HPDE6-E6E7 (cell line): Measurements from ENCODE around the gene KANSL1L.
"Not testable (repeated sequence)": the region's sequence is repeated elsewhere in the genome, so short reads cannot be mapped to it uniquely, and the experiment has no call there.

Source experiments
- DNase-seq: peaks from one replicate; pipeline ENCODE4 v3.0.0; 2011; ENCODE audit warnings: missing footprints; ENCODE audit errors: extremely low spot score

KANSL1L gene, protein sequence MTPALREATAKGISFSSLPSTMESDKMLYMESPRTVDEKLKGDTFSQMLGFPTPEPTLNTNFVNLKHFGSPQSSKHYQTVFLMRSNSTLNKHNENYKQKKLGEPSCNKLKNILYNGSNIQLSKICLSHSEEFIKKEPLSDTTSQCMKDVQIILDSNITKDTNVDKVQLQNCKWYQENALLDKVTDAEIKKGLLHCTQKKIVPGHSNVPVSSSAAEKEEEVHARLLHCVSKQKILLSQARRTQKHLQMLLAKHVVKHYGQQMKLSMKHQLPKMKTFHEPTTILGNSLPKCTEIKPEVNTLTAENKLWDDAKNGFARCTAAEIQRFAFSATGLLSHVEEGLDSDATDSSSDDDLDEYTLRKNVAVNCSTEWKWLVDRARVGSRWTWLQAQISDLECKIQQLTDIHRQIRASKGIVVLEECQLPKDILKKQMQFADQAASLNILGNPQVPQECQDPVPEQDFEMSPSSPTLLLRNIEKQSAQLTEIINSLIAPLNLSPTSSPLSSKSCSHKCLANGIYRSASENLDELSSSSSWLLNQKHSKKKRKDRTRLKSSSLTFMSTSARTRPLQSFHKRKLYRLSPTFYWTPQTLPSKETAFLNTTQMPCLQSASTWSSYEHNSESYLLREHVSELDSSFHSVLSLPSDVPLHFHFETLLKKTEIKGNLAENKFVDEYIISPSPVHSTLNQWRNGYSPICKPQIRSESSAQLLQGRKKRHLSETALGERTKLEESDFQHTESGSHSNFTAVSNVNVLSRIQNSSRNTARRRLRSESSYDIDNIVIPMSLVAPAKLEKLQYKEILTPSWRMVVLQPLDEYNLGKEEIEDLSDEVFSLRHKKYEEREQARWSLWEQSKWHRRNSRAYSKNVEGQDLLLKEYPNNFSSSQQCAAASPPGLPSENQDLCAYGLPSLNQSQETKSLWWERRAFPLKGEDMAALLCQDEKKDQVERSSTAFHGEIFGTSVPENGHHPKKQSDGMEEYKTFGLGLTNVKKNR

DNA sequence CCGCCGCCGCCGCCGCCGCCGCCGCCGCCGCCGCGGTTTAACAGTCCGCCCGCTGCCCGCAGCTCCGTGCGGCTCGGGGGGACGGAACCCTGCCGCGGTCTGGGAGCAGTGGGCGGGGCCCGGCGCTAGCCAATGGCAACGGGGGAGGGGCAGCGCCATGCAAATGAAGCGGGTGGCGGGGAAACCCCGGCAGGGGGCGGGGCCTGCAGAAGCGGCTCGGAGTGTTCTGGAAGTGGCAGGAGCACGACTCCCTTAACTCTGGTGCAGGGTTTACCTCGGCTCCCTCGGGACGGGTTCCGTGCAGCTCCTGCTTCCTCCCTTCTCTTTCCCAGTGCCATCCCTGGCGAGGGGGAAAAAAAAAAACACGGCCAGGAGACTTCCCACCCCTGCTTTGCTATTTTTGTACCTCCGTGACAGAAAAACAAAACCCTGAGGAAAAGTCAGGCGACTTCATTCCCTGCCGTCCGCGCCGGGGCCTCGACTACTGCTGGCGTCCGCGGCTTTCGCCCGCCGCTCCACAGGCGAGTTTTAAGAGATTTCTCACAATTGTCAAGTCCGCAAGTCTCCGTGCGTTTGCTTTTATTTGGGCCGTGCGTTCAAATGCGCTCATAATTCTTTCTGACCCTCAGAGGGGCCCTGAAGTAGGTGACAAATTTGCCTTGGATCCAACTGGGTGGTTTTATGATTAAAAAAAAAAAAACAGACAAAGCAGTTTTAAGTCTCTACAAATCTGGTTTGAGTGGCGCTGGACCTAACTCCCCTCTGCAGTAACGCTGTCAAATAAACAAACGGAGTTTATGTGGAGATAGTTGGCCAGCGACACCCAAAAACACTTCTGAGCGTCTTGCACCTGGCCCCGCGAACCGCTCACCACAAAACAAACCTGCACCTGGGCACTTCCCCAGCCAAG, at the start of gene KANSL1L:
KANSL1L (minus strand) TSS at position 101 of the 910 bp plus-strand sequence. CDS start 16,827 bp downstream, outside the sequence.
- peak; percentile 86 for DNase-seq

DNA sequence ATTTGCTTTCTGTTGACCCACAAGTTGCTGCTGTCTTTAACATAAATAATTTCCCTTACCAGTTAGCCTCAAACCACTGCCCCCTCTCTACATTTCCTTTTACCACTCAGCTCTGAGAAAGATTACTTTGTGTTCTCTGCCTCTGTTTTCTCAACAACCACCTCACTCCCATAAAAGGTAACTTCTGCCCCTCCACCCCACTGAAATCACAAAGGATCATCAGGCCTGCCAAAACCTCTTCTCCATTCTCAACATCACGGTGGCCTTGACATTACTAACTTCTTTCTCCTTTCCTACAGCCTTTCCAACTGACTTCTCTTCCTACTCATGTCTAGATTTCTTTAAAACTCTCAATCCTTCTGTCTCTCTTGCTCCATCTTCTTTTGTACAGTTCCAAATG, 43.9 kb upstream of the KANSL1L start:
- DNase-seq = no peak

DNA sequence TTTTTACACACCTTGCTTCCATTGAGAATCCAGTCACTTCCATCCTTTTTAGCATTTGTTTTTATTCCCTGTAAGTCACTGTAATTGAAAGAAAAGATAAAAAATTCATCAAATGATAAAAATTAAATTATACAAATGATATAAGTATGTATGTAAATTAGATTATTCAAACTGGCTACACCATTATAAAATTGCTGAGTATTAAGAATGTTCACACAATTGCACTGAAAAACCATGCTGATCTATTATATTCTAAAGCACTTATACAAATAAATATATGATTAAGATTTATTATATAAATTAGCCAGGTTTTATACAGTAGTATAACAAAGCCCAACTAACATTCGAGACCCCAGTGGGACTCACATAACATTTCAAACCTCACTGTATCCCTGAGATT, 39.0 kb upstream of the KANSL1L start:
- no peak for DNase-seq

DNA sequence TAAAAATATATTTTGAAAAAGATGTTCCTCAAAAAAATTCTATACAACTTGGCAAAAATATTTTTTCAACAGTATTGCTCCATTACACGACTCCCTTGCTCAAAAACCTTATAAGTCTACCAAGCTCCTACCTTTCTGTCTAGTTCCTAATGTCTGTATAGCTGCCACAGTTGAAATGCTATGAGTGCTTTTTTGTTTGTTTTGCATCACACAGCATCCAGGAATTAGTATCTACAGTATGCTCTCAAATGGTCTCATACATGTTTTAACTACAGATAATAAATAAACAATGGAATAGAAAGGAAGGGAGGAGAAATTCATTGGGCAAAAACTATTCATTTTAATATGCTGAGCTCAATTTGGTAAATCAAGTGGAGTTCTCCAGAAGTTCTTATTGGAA, 36.7 kb upstream of the KANSL1L start:
- DNase-seq = no peak

DNA sequence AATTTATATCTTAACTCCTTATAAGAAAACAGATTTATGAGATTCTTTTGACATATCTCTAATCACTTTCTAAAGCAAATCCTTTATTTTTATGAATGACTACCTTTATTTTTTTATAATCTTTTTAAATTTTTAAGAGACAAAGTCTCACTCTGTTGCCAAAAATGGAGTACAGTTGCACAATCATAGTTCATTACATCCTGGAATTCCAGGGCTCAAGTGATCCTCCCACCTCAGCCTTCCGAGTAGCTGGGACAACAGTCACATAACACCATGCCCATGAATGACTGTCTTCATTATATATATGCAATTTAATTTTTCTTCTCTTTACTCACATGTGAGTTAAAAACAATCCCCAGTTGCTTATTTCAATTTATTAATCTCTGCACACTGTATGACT, 32.3 kb upstream of the KANSL1L start:
- DNase-seq = no peak

DNA sequence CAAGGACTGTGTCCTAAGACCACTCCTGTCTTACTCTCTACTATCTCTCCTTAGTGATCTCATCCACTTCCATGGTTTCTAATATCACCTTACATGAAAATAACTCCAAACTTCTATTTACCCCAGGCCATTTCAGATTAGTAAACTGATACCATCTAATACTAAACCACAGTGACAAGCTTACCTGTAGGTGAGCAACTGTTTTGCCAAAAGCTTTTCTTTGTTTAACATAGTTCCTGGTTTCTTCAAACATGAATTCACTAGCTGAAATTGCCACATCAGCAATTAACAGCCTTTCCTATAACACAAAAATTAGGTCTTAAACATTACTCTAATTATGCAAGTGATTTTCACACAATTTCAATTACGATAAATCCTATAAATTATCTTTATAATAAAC, 31.9 kb upstream of the KANSL1L start:
- DNase-seq = no peak

DNA sequence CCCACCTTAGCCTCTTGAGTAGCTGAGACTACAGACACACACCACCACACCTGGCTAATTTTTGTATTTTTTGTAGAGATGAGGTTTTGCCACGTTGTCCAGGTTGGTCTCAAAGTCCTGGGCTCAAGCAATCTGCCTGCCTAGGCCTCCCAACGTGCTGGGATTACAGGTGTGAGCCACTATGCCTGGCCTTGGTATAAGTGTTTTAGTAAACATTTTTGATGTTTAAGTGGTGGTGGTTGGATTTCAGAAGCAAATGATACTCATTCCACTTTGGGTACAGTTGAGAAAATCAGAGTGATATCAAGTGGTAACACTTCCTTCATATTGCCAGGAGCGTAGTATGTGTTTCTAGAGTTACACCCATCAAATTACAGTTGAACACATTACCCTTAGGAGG, 28.6 kb upstream of the KANSL1L start:
- DNase-seq = no peak

DNA sequence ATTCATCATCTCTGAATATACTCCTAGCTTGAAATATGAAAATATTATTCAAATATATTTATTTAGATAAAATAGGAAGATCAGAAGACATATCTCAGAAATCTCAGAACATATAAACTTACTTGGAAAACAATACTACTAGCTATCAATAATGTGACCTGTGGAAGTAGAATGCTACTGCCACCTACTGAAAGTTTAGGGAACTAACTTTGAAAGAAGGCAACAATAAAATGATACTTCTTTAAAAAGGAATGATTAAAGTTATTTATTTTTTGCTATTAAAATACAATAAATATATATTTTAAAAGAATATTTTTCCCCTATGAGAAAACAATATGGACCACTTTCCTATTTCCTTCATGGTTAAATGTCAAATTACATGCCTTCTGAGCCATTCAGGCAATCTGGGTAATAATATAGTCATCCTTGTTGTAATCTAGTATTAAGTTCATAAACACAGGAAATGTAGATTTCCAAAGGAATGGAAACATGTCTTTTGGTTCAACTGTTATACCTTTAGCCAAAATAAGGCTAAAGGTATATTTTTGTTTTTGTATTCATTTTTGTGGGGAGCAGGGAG, 28.1 kb upstream of the KANSL1L start:
- DNase-seq = no peak

DNA sequence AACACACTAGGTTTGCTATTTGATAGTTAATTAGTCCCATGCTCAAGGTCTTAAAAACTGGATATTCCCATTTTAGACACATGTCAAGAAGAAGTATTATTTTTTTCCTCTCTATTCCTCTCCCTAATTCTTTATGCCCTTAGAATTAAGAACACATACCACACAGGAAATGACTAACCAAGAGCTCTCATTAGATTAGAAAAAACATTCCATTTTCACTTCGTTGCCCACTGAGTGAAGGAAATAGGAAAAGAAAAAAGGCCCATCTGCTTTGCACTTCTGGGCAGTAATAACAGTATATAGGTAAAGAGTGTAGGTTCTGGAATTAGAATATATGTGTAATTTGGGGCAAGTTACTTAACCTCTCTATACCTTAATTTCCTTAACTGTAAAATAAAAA, 27.1 kb upstream of the KANSL1L start:
- DNase-seq = no peak

DNA sequence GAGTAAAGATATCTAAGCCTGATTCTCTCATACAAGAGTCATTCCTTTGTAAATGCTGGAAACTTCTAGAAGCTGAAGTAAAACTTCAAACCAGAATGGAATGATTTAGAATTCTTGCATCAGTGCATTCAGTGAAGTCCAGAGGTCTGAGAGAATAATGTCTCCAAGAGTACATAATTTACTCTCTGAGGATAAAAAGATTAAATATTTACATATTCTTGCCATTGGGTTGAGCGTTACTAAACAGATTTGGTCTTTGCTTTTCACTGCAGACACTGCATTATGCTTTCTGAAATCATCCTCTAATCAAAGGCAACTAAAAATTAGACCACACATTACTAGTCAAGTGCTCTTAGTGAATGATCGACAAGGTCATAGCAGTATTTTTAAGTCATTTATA, 26.5 kb upstream of the KANSL1L start:
- no peak for DNase-seq

DNA sequence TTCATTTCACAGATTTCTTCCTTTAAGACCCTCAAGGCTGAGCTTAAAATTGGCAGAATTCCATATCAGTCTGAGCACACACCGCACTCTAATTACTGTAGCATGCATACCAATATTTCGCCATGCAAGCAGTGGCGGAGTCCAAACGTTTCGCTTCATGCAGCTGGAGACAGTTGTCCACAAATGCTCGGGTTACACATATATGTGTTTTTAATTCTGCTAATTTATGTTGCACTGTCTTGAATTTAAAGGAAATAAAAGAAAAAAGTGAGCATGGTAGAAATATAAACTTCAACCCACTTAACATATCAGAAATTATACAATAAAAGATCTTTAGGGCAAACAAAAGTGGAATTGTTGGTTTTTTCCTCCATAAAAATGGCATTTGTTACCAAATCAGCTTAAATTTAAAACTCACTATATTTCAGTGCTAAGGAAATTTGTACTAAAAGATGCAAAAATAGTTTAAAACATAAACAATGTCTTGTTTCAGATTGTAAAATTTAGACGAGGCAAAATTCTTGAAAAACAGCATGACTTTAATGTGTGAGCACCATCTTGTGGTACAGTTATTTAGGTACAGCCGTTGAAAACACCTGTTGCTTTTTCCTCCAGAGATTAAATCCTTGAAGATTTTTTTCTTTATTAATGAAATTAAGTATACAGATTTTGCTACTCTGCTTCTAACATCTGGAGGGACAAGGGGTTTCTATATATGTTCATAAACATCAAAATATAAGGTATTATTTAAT, 24.1 kb upstream of the KANSL1L start:
- DNase-seq = no peak

DNA sequence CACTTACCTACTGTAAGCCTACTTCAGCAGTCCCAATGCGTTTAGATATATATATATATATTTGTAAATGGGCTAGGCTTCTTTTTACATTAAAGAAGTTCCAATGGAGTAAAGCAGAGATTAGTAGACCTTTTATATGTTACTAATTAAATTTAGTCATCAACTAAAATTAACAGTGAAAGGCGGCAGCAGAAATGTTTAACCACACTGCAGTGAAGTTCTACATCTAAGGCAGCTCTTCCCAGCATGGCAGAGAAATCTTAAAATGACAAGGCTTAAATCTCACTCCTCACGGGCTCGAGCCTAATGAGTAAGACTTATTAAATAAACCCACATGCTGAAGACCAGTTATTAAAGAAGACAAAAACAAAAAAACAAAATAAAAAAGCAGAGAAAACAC, 19.1 kb upstream of the KANSL1L start:
- DNase-seq = no peak

DNA sequence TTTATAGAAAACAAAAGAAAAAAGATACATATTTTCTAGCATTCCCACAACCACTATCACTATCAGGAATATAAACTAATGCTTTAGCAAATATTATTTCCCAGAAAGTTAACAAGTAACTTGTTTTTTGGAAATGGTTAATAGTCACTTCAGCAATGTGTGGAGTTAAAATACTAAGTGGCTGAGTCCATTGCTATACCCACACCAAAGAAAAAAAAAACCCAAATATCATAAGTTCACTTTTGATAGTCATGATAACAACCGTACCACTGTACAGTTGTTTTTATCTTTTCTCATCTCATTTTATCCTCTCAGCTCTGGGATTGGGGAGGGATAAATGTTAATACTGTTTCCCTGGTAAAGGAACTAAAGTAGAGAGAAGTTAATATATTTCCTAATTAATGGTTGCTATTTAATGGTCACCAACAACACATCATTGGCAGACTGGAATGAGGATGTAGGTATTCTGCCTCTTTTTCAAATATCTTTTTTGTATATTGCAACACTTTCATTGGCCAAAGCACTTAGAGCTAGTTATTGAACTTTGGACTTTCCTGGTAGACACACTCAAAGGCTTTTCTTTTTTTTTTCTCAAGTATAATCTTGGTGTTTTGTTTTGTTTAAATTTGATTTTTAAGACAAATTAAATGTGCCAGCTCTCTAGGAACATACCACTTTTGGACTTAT, 18.4 kb upstream of the KANSL1L start:
- no peak for DNase-seq

DNA sequence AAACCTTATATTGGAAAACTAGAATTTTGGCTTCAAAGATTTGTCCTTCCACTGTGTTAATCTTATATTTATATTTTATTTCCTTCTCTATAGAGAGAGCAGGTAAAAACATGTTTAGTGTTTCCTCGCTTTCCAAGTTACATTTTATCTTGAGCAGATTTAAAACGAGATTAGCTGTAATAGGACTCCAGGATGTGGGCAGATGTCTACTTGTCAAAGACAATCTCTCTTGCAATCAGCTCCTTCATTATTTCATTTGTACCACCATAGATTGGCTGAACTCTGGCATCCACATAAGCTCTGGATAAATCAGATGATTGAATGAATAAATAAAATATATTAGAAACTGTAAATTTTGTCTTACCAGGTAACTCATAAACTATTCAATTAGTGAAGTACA, 17.5 kb upstream of the KANSL1L start:
- no peak for DNase-seq

DNA sequence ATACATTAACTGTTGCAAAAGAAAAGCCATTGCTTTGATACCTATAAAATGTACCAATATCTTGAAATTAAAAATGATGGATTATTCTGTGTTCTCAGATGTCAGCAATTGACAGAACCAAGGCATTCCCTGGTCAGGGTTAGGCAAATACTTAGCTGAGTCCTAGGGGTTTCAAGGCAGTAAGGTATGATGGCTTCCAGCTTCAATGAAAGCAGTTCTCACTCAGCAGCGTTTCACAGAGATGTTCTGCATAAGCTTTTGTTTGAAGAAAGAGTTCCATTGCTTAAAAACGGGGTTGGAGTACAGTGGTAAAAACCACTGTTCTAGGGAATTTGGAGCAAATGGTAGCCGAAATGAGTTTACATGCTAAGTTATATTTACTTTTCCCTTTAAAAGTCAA, 17.0 kb upstream of the KANSL1L start:
- DNase-seq = no peak

DNA sequence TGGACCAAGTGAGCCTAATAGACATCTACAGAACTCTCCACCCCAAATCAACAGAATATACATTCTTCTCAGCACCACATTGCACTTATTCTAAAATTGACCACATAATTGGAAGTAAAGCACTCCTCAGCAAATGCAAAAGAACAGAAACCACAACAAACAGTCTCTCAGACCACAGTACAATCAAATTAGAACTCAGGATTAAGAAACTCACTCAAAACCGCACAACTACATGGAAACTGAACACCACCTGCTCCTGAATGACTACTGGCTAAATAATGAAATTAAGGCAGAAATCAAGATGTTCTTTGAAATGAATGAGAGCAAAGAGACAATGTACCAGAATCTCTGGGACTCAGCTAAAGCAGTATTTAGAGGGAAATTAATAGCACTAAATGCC, 12.7 kb upstream of the KANSL1L start:
- DNase-seq = not testable (repeated sequence)

DNA sequence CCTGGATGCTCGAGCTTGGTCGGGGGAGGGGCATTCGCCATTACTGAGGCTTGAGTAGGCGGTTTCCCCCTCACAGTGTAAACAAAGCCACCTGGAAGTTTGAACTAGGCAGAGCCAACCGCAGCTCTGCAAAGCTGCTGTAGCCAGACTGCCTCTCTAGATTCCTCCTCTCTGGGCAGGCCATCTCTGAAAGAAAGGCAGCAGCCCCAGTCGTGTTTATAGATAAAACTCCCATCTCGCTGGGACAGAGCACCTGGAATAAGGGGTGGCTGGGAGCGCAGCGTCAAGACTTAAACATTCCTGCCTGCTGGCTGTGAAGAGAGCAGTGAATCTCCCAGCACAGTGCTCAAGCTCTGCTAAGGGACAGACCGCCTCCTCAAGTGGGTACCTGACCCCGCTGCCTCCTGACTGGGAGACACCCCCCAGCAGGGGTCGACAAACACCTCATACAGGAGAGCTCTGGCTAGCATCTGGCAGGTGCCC, 10.4 kb upstream of the KANSL1L start:
- not testable (repeated sequence) for DNase-seq

DNA sequence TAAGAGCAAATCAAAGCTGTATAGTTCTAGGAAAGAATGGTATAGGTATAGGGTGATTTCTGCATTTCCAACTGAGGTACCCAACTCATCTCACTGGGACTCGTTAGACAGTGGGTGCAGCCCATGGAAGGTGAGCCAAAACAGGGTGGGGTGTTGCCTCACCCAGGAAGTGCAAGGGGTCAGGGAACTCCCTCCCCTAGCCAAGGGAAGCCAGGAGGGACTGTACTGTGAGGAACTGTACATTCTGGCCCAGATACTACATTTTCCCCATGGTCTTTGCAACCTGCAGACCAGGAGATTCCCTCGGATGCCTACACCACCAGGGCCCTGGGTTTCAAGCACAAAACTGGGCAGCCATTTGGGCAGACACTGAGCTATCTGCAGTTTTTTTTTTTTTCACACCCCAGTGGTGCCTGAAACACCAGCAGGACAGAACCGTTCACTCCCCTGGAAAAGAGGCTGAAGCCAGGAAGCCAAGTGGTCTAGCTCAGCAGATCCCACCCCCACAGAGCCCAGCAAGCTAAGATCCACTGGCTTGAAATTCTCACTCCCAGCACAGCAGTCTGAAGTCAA, 9.9 kb upstream of the KANSL1L start:
- DNase-seq = not testable (repeated sequence)

DNA sequence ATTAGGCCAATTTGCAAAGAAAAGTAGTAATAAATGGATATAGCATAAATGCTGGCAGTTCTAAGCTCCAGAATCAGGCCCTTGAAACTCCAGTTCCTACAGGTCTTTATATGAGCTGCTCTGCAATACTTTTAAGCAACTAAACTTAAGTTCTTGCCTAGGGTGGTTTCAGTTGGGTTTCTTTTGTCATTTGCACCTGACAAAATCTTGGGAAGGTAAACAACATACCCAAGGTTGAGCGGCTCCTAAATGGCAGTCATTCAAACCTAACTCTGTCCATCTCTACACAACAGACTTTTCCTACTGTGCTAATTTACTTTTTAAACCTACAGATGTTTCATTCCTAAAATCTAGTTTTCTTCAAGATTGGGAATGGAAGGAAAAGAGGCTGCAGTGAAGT, 9.3 kb upstream of the KANSL1L start:
- no peak for DNase-seq
